NT2/D1 (cell line): ENCODE results near the gene RRM2.

Source experiments
- SUZ12 ChIP-seq: IDR thresholded peaks from 2 replicates; pipeline ENCODE4 v1.6.1; 2011; ENCODE audit not compliant: insufficient read length, insufficient read depth; ENCODE audit errors: extremely low read depth
- YY1 ChIP-seq: IDR thresholded peaks from 2 replicates; pipeline ENCODE4 v1.6.1; 2011; ENCODE audit not compliant: insufficient read length, insufficient read depth
- ZNF274 ChIP-seq: IDR thresholded peaks from 2 replicates; pipeline ENCODE4 v1.6.1; 2011; ENCODE audit warnings: mild to moderate bottlenecking, low read depth, low read length

DNA sequence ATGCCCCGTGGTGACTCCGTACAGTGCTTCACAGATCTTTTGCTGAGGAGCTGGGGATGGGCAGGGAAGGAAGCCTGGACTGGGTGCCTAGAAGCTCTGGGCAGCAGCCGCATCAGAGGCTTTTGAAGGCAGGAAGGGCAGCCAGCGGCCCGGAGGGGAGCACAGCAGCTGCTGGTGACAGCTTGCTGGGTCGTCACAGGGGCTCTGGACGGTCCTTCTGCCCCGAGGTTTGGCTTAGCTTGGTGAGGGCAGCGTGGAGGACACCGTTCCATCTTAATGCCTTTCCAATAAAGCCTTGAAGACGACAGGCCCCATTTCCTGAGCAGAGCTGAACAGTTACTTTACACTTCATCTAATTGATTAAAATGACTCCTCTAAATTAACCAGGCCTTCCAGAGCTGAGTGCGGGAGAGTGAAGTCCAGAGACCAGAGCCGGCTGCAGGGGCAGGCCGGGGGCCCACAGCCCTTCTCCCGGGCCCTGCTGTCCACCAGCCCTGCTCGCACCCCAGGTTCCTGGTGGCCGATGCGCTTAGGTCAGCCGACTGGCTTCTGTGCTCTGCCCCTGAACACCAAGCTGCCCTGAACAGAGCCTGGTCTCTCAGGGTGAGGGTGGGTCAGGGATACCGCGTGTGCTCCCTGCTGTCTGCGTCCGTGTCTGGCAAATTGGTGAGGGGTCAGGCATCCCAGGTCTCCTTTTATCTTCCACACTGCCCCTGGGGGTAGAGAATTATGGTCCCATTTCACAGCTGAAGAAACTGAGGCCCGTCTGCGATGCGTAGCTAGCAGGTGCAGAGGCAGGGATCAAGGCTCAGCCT lies 43.5 kb downstream of the RRM2 start:
- TF ChIP-seq ZNF274 = no peak
- TF ChIP-seq YY1 = no peak
- TF ChIP-seq SUZ12 = no peak
